ENCODE results near the gene MRPL33.

GRCh38 chr2:27729198-27729597, 42.3 kb upstream of the MRPL33 start:
- TF ChIP-seq CTCF (IDR thresholded peaks at IDR 0.05) (no peak), POLR2A (IDR thresholded peaks at IDR 0.05) (no peak)
